ENCODE measurements around the gene ASAP3. TPM values are rescaled to one million over a fixed set of nuclear protein-coding genes. Genes with fewer than 3 reads are reported as not detected.

The ASAP3 gene
- total RNA-seq, 2 experiments from 2014 or later, result 0.81 to 1.2 TPM

- intact Hi-C loops (cut with DNase I, micrococcal nuclease), result no loop called here
- no peak overlapping the region for H3K4me3 ChIP-seq (ENCODE audit: low read length)
- no peaks in the 10 kb centered on the region for H3K36me3 ChIP-seq (ENCODE audit: insufficient read depth, low read length)
- TF ChIP-seq, protein P1, sequence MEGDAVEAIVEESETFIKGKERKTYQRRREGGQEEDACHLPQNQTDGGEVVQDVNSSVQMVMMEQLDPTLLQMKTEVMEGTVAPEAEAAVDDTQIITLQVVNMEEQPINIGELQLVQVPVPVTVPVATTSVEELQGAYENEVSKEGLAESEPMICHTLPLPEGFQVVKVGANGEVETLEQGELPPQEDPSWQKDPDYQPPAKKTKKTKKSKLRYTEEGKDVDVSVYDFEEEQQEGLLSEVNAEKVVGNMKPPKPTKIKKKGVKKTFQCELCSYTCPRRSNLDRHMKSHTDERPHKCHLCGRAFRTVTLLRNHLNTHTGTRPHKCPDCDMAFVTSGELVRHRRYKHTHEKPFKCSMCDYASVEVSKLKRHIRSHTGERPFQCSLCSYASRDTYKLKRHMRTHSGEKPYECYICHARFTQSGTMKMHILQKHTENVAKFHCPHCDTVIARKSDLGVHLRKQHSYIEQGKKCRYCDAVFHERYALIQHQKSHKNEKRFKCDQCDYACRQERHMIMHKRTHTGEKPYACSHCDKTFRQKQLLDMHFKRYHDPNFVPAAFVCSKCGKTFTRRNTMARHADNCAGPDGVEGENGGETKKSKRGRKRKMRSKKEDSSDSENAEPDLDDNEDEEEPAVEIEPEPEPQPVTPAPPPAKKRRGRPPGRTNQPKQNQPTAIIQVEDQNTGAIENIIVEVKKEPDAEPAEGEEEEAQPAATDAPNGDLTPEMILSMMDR (IDR thresholded peaks at IDR 0.05), result no peak
- Mint-ChIP-seq H3K36me3 (ENCODE audit: low read depth) (no peaks in the 10 kb centered on the region), H3K27me3 (no peaks in the 10 kb centered on the region), H3K9me3 (no peaks in the 10 kb centered on the region), H3K27ac (no peak overlapping the region), H3K4me1 (ENCODE audit: low read depth) (no peaks in the 10 kb centered on the region), H3K4me3 (no peak overlapping the region)
- DNase-seq (no peak), ATAC-seq (ENCODE audit: poor library complexity) (no peak)
- ChIA-PET POLR2A (no interaction called here), CTCF (no interaction called here)
- no peaks in the 10 kb centered on the region for H3K4me1 ChIP-seq (ENCODE audit: insufficient read depth, low read length)
- no peaks in the 10 kb centered on the region for H3K9me3 ChIP-seq (ENCODE audit: control insufficient read depth in 1 of 2, insufficient read depth in 1 of 2, low read length in 2 of 2)
- no peak overlapping the region for H3K27ac ChIP-seq (ENCODE audit: low read depth in 1 of 2, low read length in 2 of 2)
- no peaks in the 10 kb centered on the region for H3K27me3 ChIP-seq (ENCODE audit: control insufficient read depth in 1 of 2, insufficient read depth in 2 of 2, low read length in 2 of 2)
Measured at GRCh38 chr1:23430803-23431202, 53.2 kb downstream of the ASAP3 start.

GRCh38 chr1:23428136-23428905 is 55.7 kb downstream of the ASAP3 start:
- DNase-seq (no peak), ATAC-seq (ENCODE audit: poor library complexity) (no peak)
- Histone ChIP-seq H3K4me1 (ENCODE audit: insufficient read depth, low read length) (peaks cover 20% of the 10 kb centered on the region), H3K27me3 (ENCODE audit: control insufficient read depth in 1 of 2, insufficient read depth in 2 of 2, low read length in 2 of 2) (peaks cover 0 to 7% of the 10 kb centered on the region in 2 experiments), H3K36me3 (ENCODE audit: insufficient read depth, low read length) (no peaks in the 10 kb centered on the region), H3K27ac (ENCODE audit: low read depth in 1 of 2, low read length in 2 of 2) (no peak overlapping the region), H3K9me3 (ENCODE audit: control insufficient read depth in 1 of 2, insufficient read depth in 1 of 2, low read length in 2 of 2) (peaks cover 0 to 4% of the 10 kb centered on the region in 2 experiments), H3K4me3 (ENCODE audit: low read length) (no peak overlapping the region)
- TF ChIP-seq, protein P1 (IDR thresholded peaks at IDR 0.05), result no peak
- Mint-ChIP-seq H3K4me3 (no peak overlapping the region), H3K9me3 (no peaks in the 10 kb centered on the region), H3K4me1 (ENCODE audit: low read depth) (peaks cover 3% of the 10 kb centered on the region), H3K27ac (no peak overlapping the region), H3K36me3 (ENCODE audit: low read depth) (no peaks in the 10 kb centered on the region), H3K27me3 (no peaks in the 10 kb centered on the region)
- intact Hi-C loops (cut with DNase I, micrococcal nuclease), result loop anchor here (5.0 to 10.0 kb wide), 2 partner anchors 54 to 56 kb away; partner anchors contain the start of gene ASAP3 (in 2 of the 2)
- CTCF ChIA-PET, result interaction anchor here (0.5 kb wide), 1 partner anchor 9 kb away, joined by 3 read pairs; no protein-coding TSS in a partner anchor
- POLR2A ChIA-PET, result no interaction called here

GRCh38 chr1:23427550-23427949 is 56.4 kb downstream of the ASAP3 start:
- POLR2A ChIA-PET, result interaction anchor here (0.9 kb wide), 1 partner anchor 83 kb away, joined by 3 read pairs; the partner anchor contains the start of gene HNRNPR
- no peaks in the 10 kb centered on the region for H3K27me3 Mint-ChIP-seq
- Histone ChIP-seq H3K4me3 (ENCODE audit: low read length) (no peak overlapping the region), H3K4me1 (ENCODE audit: insufficient read depth, low read length) (peaks cover 28% of the 10 kb centered on the region), H3K27ac (ENCODE audit: low read depth in 1 of 2, low read length in 2 of 2) (no peak overlapping the region), H3K9me3 (ENCODE audit: control insufficient read depth in 1 of 2, insufficient read depth in 1 of 2, low read length in 2 of 2) (peaks cover 0 to 4% of the 10 kb centered on the region in 2 experiments), H3K27me3 (ENCODE audit: control insufficient read depth in 1 of 2, insufficient read depth in 2 of 2, low read length in 2 of 2) (peaks cover 0 to 7% of the 10 kb centered on the region in 2 experiments), H3K36me3 (ENCODE audit: insufficient read depth, low read length) (no peaks in the 10 kb centered on the region)
- ATAC-seq (ENCODE audit: poor library complexity), result no peak
- TF ChIP-seq, protein P1 (IDR thresholded peaks at IDR 0.05), result no peak
- H3K4me1 Mint-ChIP-seq (ENCODE audit: low read depth), result peaks cover 9% of the 10 kb centered on the region
- no peak overlapping the region for H3K4me3 Mint-ChIP-seq
- no peak for DNase-seq
- CTCF ChIA-PET, result interaction anchor here (0.5 kb wide), 1 partner anchor 9 kb away, joined by 3 read pairs; no protein-coding TSS in a partner anchor
- no peaks in the 10 kb centered on the region for H3K36me3 Mint-ChIP-seq (ENCODE audit: low read depth)
- H3K27ac Mint-ChIP-seq, result no peak overlapping the region
- intact Hi-C loops (cut with DNase I, micrococcal nuclease), result loop anchor here (5.0 to 10.0 kb wide), 2 partner anchors 55 to 57 kb away; partner anchors contain the start of gene ASAP3 (in 2 of the 2)
- H3K9me3 Mint-ChIP-seq, result no peaks in the 10 kb centered on the region

All from CD4-positive, alpha-beta T cell (primary cell).